Effector memory CD8-positive, alpha-beta T cell (primary cell): ENCODE results near the gene ACP1.

Experiments used
- ATAC-seq: fragments of 150-1000 bp; cut with Tn5 transposase; replicated peaks from 2 replicates; pipeline ENCODE4 v1.10.0; 2021; ENCODE audit warnings: mild to moderate bottlenecking, moderate library complexity
- DNase-seq, 3 experiments: peaks; one replicate each; pipeline ENCODE4 v3.0.0; 2021
- H3K27ac Mint-ChIP-seq, 2 donors: one replicate each; pipeline ENCODE4 v1.8.0; 2022; ENCODE audit warnings: mild to moderate bottlenecking in 2 of 2, mixed read lengths in 2 of 2, moderate library complexity in 2 of 2
- H3K27me3 Mint-ChIP-seq, 2 donors: one replicate each; pipeline ENCODE4 v1.8.0; 2022; ENCODE audit warnings: mixed read lengths in 2 of 2
- H3K36me3 Mint-ChIP-seq: one replicate; pipeline ENCODE4 v1.8.0; 2022; ENCODE audit warnings: mild to moderate bottlenecking, moderate library complexity, mixed read lengths; ENCODE audit not compliant: insufficient read depth
- H3K4me1 Mint-ChIP-seq, 2 donors: one replicate each; pipeline ENCODE4 v1.8.0; 2022; ENCODE audit warnings: low read depth in 2 of 2, mixed read lengths in 2 of 2
- H3K4me3 Mint-ChIP-seq, 2 donors: one replicate each; pipeline ENCODE4 v1.8.0; 2022; ENCODE audit warnings: mild to moderate bottlenecking in 2 of 2, mixed read lengths in 2 of 2, moderate library complexity in 2 of 2
- H3K9me3 Mint-ChIP-seq, 2 donors: one replicate each; pipeline ENCODE4 v1.8.0; 2022; ENCODE audit warnings: mixed read lengths in 2 of 2

The ACP1 gene

GRCh38 chr2:238869-239268 is 25.9 kb upstream of the ACP1 start:
- no peak for ATAC-seq
- Mint-ChIP-seq H3K36me3 (peaks cover 8% of the 10 kb centered on the region), H3K27ac (peak overlapping the region; percentile 21 to 78)

GRCh38 chr2:244547-244946 is 20.2 kb upstream of the ACP1 start:
- Mint-ChIP-seq H3K36me3 (peaks cover 12% of the 10 kb centered on the region), H3K9me3 (no peaks in the 10 kb centered on the region), H3K27ac (no peak overlapping the region), H3K4me1 (peaks cover 3 to 9% of the 10 kb centered on the region in 2 donors), H3K4me3 (no peak overlapping the region), H3K27me3 (no peaks in the 10 kb centered on the region)
- DNase-seq (no peak), ATAC-seq (no peak)

More at GRCh38 chr2:238869-239268, 25.9 kb upstream of the ACP1 start:
- H3K27me3 Mint-ChIP-seq, result no peaks in the 10 kb centered on the region
- DNase-seq, result no peak
- peaks cover 11 to 21% of the 10 kb centered on the region in 2 donors for H3K4me1 Mint-ChIP-seq
- H3K4me3 Mint-ChIP-seq, result no peak overlapping the region
- H3K9me3 Mint-ChIP-seq, result no peaks in the 10 kb centered on the region

GRCh38 chr2:246489-247144 is 18.1 kb upstream of the ACP1 start:
- ATAC-seq (peak; percentile 37), DNase-seq (peak; percentile 31 to 38 (median 37))
- Mint-ChIP-seq H3K27me3 (no peaks in the 10 kb centered on the region), H3K36me3 (peaks cover 4% of the 10 kb centered on the region), H3K9me3 (no peaks in the 10 kb centered on the region), H3K27ac (no peak overlapping the region), H3K4me1 (peaks cover 3 to 5% of the 10 kb centered on the region in 2 donors), H3K4me3 (no peak overlapping the region)

- Mint-ChIP-seq H3K4me1 (peaks cover 3 to 5% of the 10 kb centered on the region in 2 donors), H3K27me3 (no peaks in the 10 kb centered on the region), H3K4me3 (no peak overlapping the region), H3K36me3 (peaks cover 4% of the 10 kb centered on the region), H3K9me3 (no peaks in the 10 kb centered on the region), H3K27ac (no peak overlapping the region)
- ATAC-seq, result no peak
- DNase-seq, result no peak
These were observed 16.0 kb upstream of the ACP1 start for GRCh38 chr2:248724-249123.

- Mint-ChIP-seq H3K9me3 (no peaks in the 10 kb centered on the region), H3K36me3 (peaks cover 4% of the 10 kb centered on the region), H3K27ac (no peak overlapping the region), H3K4me3 (no peak overlapping the region), H3K4me1 (peaks cover 3 to 5% of the 10 kb centered on the region in 2 donors), H3K27me3 (no peaks in the 10 kb centered on the region)
- ATAC-seq, result no peak
- no peak for DNase-seq
These were observed 15.2 kb upstream of the ACP1 start for GRCh38 chr2:249538-250042.

- ATAC-seq, result no peak
- H3K4me1 Mint-ChIP-seq, result no peaks in the 10 kb centered on the region
- peaks cover under 1% of the 10 kb centered on the region for H3K36me3 Mint-ChIP-seq
- no peak overlapping the region for H3K4me3 Mint-ChIP-seq
- no peaks in the 10 kb centered on the region for H3K27me3 Mint-ChIP-seq
- no peaks in the 10 kb centered on the region for H3K9me3 Mint-ChIP-seq
- DNase-seq, result no peak
- H3K27ac Mint-ChIP-seq, result peak overlapping the region in 1 of 2 donors; percentile 5
These were observed 12.6 kb upstream of the ACP1 start for GRCh38 chr2:252001-252602.

GRCh38 chr2:253202-253638 is 11.5 kb upstream of the ACP1 start:
- no peak overlapping the region for H3K4me3 Mint-ChIP-seq
- no peaks in the 10 kb centered on the region for H3K36me3 Mint-ChIP-seq
- H3K27ac Mint-ChIP-seq, result no peak overlapping the region
- H3K27me3 Mint-ChIP-seq, result no peaks in the 10 kb centered on the region
- ATAC-seq (no peak), DNase-seq (no peak)
- no peaks in the 10 kb centered on the region for H3K9me3 Mint-ChIP-seq
- H3K4me1 Mint-ChIP-seq, result no peaks in the 10 kb centered on the region

GRCh38 chr2:254241-254640 is 10.5 kb upstream of the ACP1 start:
- DNase-seq, result no peak
- Mint-ChIP-seq H3K27ac (no peak overlapping the region), H3K4me3 (no peak overlapping the region), H3K9me3 (no peaks in the 10 kb centered on the region), H3K36me3 (peaks cover 3% of the 10 kb centered on the region), H3K27me3 (no peaks in the 10 kb centered on the region), H3K4me1 (no peaks in the 10 kb centered on the region)
- ATAC-seq, result no peak

GRCh38 chr2:255195-255594 is 9.6 kb upstream of the ACP1 start:
- Mint-ChIP-seq H3K27ac (no peak overlapping the region), H3K27me3 (no peaks in the 10 kb centered on the region), H3K4me3 (no peak overlapping the region), H3K9me3 (no peaks in the 10 kb centered on the region), H3K36me3 (peaks cover 3% of the 10 kb centered on the region), H3K4me1 (no peaks in the 10 kb centered on the region)
- DNase-seq (no peak), ATAC-seq (no peak)

- H3K4me3 Mint-ChIP-seq, result no peak overlapping the region
- no peaks in the 10 kb centered on the region for H3K9me3 Mint-ChIP-seq
- no peak for ATAC-seq
These were observed 8.7 kb upstream of the ACP1 start for GRCh38 chr2:256094-256493.

GRCh38 chr2:257429-257828 is 7.3 kb upstream of the ACP1 start:
- H3K4me1 Mint-ChIP-seq, result no peaks in the 10 kb centered on the region

More at GRCh38 chr2:256094-256493, 8.7 kb upstream of the ACP1 start:
- H3K36me3 Mint-ChIP-seq, result peaks cover 3% of the 10 kb centered on the region
- H3K4me1 Mint-ChIP-seq, result no peaks in the 10 kb centered on the region
- H3K27ac Mint-ChIP-seq, result no peak overlapping the region
- no peaks in the 10 kb centered on the region for H3K27me3 Mint-ChIP-seq
- DNase-seq, result no peak

GRCh38 chr2:257842-258241 is 6.9 kb upstream of the ACP1 start:
- H3K9me3 Mint-ChIP-seq, result no peaks in the 10 kb centered on the region
- H3K4me1 Mint-ChIP-seq, result no peaks in the 10 kb centered on the region

More at GRCh38 chr2:257429-257828, 7.3 kb upstream of the ACP1 start:
- Mint-ChIP-seq H3K4me3 (no peak overlapping the region), H3K36me3 (peaks cover 3% of the 10 kb centered on the region), H3K9me3 (no peaks in the 10 kb centered on the region), H3K27me3 (no peaks in the 10 kb centered on the region), H3K27ac (no peak overlapping the region)
- no peak for DNase-seq
- no peak for ATAC-seq

GRCh38 chr2:258933-259332 is 5.8 kb upstream of the ACP1 start:
- Mint-ChIP-seq H3K27me3 (no peaks in the 10 kb centered on the region), H3K36me3 (peaks cover 3% of the 10 kb centered on the region), H3K4me1 (no peaks in the 10 kb centered on the region), H3K4me3 (no peak overlapping the region), H3K27ac (no peak overlapping the region), H3K9me3 (no peaks in the 10 kb centered on the region)
- no peak for ATAC-seq
- no peak for DNase-seq

More at GRCh38 chr2:257842-258241, 6.9 kb upstream of the ACP1 start:
- no peak overlapping the region for H3K27ac Mint-ChIP-seq
- H3K36me3 Mint-ChIP-seq, result peaks cover 3% of the 10 kb centered on the region
- no peak overlapping the region for H3K4me3 Mint-ChIP-seq
- no peak for ATAC-seq
- H3K27me3 Mint-ChIP-seq, result no peaks in the 10 kb centered on the region
- DNase-seq, result no peak

- Mint-ChIP-seq H3K27ac (no peak overlapping the region), H3K27me3 (no peaks in the 10 kb centered on the region), H3K4me3 (no peak overlapping the region), H3K36me3 (peaks cover 8% of the 10 kb centered on the region), H3K9me3 (no peaks in the 10 kb centered on the region), H3K4me1 (peaks cover 2 to 4% of the 10 kb centered on the region in 2 donors)
- DNase-seq (no peak), ATAC-seq (no peak)
These were observed 4.9 kb upstream of the ACP1 start for GRCh38 chr2:259789-260331.
